Fibroblast of upper back skin (primary cell): ENCODE results near the gene ZNF329.
"Not testable (repeated sequence)": the region's sequence is repeated elsewhere in the genome, so short reads cannot be mapped to it uniquely, and the experiment has no call there.

Experiments
- DNase-seq: peaks from one replicate; pipeline ENCODE4 v3.0.0-alpha.2; 2013

The ZNF329 gene

GRCh38 chr19:58150328-58150921 is at the start of gene ZNF329:
Gene ZNF329 (minus strand): TSS chr19:58150789. CDS start chr19:58129503, 21,286 bp downstream.
- peak; percentile 82 for DNase-seq

- DNase-seq, result peak; percentile 4
These were observed 46.5 kb upstream of the ZNF329 start for GRCh38 chr19:58196901-58197616.

GRCh38 chr19:58183817-58184215 is 33.2 kb upstream of the ZNF329 start:
- DNase-seq, result no peak

- DNase-seq, result peak; percentile 89
These were observed 32.6 kb upstream of the ZNF329 start, which contains the start of gene ZNF274 for GRCh38 chr19:58182989-58183816. Gene ZNF274 (plus strand): TSS chr19:58183061. CDS start chr19:58183966, 905 bp downstream.

- DNase-seq, result no peak
These were observed 32.0 kb upstream of the ZNF329 start for GRCh38 chr19:58182577-58182988.

GRCh38 chr19:58181902-58182576 is 31.4 kb upstream of the ZNF329 start:
- peak; percentile 6 for DNase-seq

GRCh38 chr19:58170860-58171259 is 20.3 kb upstream of the ZNF329 start:
- no peak for DNase-seq

GRCh38 chr19:58166708-58167280 is 16.2 kb upstream of the ZNF329 start:
- no peak for DNase-seq

GRCh38 chr19:58166268-58166667 is 15.7 kb upstream of the ZNF329 start:
- DNase-seq, result no peak

- DNase-seq, result no peak
These were observed 6.6 kb upstream of the ZNF329 start for GRCh38 chr19:58157045-58157728.

GRCh38 chr19:58154679-58155648 is 4.4 kb upstream of the ZNF329 start:
- DNase-seq, result peak; percentile 93

GRCh38 chr19:58154287-58154678 is 3.7 kb upstream of the ZNF329 start:
- peak; percentile 18 for DNase-seq

GRCh38 chr19:58153386-58153785 is 2.8 kb upstream of the ZNF329 start:
- DNase-seq, result no peak

GRCh38 chr19:58147475-58147874 is 3.1 kb downstream of the ZNF329 start:
- not testable (repeated sequence) for DNase-seq

- no peak for DNase-seq
These were observed 4.7 kb downstream of the ZNF329 start for GRCh38 chr19:58145849-58146248.

GRCh38 chr19:58134244-58134643 is 16.3 kb downstream of the ZNF329 start:
- DNase-seq, result no peak

GRCh38 chr19:58129284-58129683 is 21.3 kb downstream of the ZNF329 start:
- no peak for DNase-seq

- no peak for DNase-seq
These were observed 22.4 kb downstream of the ZNF329 start for GRCh38 chr19:58128041-58128685.

- no peak for DNase-seq
These were observed 27.2 kb downstream of the ZNF329 start for GRCh38 chr19:58123354-58123753.
